Astrocyte of the spinal cord (primary cell): Measurements from ENCODE around the gene DCTN1.
A peak's percentile ranks its signal among the peaks of the same experiment; 100 is the strongest.

ENCODE experiments used
- DNase-seq: peaks from one replicate; pipeline ENCODE4 v3.0.0; 2011; ENCODE audit warnings: low read depth, low spot score
- H3K4me3 ChIP-seq: 2 replicates; pipeline ENCODE4 v1.5.1; 2011; ENCODE audit warnings: low read depth, mild to moderate bottlenecking, low read length, moderate library complexity
- CTCF ChIP-seq: IDR thresholded peaks from 2 replicates; pipeline ENCODE4 v1.5.1; 2012; ENCODE audit warnings: low read depth, mild to moderate bottlenecking, low read length, inconsistent platforms
- in situ Hi-C: cut with HindIII; loops from 2 replicates; pipeline ENCODE4 v1.10.0; 2017; ENCODE audit warnings: low sequenced_read_pairs

The DCTN1 gene

GRCh38 chr2:74387346-74387745 lies 7.2 kb upstream of the DCTN1 start:
- no peak overlapping the region for H3K4me3 ChIP-seq
- TF ChIP-seq CTCF, result no peak
- in situ Hi-C loops, result no loop called here
- peak; percentile 22 for DNase-seq

GRCh38 chr2:74385396-74385795 lies 5.3 kb upstream of the DCTN1 start:
- DNase-seq, result no peak
- in situ Hi-C loops, result no loop called here
- no peak overlapping the region for H3K4me3 ChIP-seq
- no peak for TF ChIP-seq CTCF

- TF ChIP-seq CTCF, result no peak
- H3K4me3 ChIP-seq, result no peak overlapping the region
- in situ Hi-C loops, result no loop called here
- no peak for DNase-seq
These were observed 3.9 kb upstream of the DCTN1 start for GRCh38 chr2:74384051-74384450.

GRCh38 chr2:74383254-74383653 lies 3.1 kb upstream of the DCTN1 start:
- TF ChIP-seq CTCF, result no peak
- no peak overlapping the region for H3K4me3 ChIP-seq
- in situ Hi-C loops, result no loop called here
- peak; percentile 72 for DNase-seq

GRCh38 chr2:74381751-74382150 lies 1.6 kb upstream of the DCTN1 start:
- no peak for TF ChIP-seq CTCF
- in situ Hi-C loops, result no loop called here
- H3K4me3 ChIP-seq, result no peak overlapping the region
- no peak for DNase-seq

GRCh38 chr2:74378007-74378406 lies 2.1 kb downstream of the DCTN1 start:
- no peak overlapping the region for H3K4me3 ChIP-seq
- no peak for TF ChIP-seq CTCF
- DNase-seq, result no peak
- in situ Hi-C loops, result no loop called here

GRCh38 chr2:74375838-74376237 lies 4.3 kb downstream of the DCTN1 start:
- in situ Hi-C loops, result no loop called here
- no peak for TF ChIP-seq CTCF
- no peak overlapping the region for H3K4me3 ChIP-seq
- no peak for DNase-seq
